ENCODE measurements around the gene APH1B.

DNA sequence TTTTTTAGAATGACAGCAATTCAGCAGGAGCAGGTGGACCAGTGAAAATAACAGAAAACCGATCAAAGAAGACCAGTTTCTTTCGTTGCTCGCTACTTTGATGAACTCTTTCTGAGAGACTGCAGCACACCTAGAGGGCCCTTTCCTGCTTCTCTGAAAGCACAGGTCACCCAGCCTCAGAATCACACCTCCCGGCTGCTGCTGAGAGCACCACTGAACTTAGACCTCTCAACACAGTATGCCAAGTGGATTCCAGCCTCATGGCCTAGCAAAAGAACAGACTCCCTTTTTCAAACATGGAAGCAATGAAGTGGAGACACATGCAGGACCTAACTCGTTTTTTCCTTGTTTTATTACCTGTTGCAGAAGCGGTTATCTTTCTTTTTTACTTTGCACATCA, 13.9 kb upstream of the APH1B start:
- TF ChIP-seq ZNF571 (tag by site-specific recombination; IDR thresholded peaks at IDR 0.05) (no peak), ZNF24 (tag by site-specific recombination; IDR thresholded peaks at IDR 0.05) (no peak), TRIM28 (IDR thresholded peaks at IDR 0.05; ENCODE audit: borderline replicate concordance, low read length) (no peak), ZNF138 (tag by site-specific recombination; IDR thresholded peaks at IDR 0.05; ENCODE audit: borderline replicate concordance) (no peak), ZNF768 (tag by site-specific recombination; IDR thresholded peaks at IDR 0.05) (no peak), ZNF121 (tag by site-specific recombination; IDR thresholded peaks at IDR 0.05) (no peak), ZNF2 (tag by site-specific recombination; IDR thresholded peaks at IDR 0.05) (no peak), MZF1 (tag by site-specific recombination; IDR thresholded peaks at IDR 0.05; ENCODE audit: borderline replicate concordance) (no peak)
- TF ChIP-seq, protein P1, sequence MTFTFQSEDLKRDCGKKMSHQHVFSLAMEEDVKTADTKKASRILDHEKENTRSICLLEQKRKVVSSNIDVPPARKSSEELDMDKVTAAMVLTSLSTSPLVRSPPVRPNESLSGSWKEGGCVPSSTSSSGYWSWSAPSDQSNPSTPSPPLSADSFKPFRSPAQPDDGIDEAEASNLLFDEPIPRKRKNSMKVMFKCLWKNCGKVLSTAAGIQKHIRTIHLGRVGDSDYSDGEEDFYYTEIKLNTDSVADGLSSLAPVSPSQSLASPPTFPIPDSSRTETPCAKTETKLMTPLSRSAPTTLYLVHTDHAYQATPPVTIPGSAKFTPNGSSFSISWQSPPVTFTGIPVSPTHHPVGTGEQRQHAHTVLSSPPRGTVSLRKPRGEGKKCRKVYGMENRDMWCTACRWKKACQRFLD (tag by site-specific recombination; IDR thresholded peaks at IDR 0.05): no peak
- TF ChIP-seq, protein P2, sequence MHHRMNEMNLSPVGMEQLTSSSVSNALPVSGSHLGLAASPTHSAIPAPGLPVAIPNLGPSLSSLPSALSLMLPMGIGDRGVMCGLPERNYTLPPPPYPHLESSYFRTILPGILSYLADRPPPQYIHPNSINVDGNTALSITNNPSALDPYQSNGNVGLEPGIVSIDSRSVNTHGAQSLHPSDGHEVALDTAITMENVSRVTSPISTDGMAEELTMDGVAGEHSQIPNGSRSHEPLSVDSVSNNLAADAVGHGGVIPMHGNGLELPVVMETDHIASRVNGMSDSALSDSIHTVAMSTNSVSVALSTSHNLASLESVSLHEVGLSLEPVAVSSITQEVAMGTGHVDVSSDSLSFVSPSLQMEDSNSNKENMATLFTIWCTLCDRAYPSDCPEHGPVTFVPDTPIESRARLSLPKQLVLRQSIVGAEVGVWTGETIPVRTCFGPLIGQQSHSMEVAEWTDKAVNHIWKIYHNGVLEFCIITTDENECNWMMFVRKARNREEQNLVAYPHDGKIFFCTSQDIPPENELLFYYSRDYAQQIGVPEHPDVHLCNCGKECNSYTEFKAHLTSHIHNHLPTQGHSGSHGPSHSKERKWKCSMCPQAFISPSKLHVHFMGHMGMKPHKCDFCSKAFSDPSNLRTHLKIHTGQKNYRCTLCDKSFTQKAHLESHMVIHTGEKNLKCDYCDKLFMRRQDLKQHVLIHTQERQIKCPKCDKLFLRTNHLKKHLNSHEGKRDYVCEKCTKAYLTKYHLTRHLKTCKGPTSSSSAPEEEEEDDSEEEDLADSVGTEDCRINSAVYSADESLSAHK (tag by site-specific recombination; IDR thresholded peaks at IDR 0.05): no peak
- TF ChIP-seq, protein P3, sequence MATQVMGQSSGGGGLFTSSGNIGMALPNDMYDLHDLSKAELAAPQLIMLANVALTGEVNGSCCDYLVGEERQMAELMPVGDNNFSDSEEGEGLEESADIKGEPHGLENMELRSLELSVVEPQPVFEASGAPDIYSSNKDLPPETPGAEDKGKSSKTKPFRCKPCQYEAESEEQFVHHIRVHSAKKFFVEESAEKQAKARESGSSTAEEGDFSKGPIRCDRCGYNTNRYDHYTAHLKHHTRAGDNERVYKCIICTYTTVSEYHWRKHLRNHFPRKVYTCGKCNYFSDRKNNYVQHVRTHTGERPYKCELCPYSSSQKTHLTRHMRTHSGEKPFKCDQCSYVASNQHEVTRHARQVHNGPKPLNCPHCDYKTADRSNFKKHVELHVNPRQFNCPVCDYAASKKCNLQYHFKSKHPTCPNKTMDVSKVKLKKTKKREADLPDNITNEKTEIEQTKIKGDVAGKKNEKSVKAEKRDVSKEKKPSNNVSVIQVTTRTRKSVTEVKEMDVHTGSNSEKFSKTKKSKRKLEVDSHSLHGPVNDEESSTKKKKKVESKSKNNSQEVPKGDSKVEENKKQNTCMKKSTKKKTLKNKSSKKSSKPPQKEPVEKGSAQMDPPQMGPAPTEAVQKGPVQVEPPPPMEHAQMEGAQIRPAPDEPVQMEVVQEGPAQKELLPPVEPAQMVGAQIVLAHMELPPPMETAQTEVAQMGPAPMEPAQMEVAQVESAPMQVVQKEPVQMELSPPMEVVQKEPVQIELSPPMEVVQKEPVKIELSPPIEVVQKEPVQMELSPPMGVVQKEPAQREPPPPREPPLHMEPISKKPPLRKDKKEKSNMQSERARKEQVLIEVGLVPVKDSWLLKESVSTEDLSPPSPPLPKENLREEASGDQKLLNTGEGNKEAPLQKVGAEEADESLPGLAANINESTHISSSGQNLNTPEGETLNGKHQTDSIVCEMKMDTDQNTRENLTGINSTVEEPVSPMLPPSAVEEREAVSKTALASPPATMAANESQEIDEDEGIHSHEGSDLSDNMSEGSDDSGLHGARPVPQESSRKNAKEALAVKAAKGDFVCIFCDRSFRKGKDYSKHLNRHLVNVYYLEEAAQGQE (tag by site-specific recombination; IDR thresholded peaks at IDR 0.05): no peak
- TF ChIP-seq, protein P4, sequence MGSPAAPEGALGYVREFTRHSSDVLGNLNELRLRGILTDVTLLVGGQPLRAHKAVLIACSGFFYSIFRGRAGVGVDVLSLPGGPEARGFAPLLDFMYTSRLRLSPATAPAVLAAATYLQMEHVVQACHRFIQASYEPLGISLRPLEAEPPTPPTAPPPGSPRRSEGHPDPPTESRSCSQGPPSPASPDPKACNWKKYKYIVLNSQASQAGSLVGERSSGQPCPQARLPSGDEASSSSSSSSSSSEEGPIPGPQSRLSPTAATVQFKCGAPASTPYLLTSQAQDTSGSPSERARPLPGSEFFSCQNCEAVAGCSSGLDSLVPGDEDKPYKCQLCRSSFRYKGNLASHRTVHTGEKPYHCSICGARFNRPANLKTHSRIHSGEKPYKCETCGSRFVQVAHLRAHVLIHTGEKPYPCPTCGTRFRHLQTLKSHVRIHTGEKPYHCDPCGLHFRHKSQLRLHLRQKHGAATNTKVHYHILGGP (tag by site-specific recombination; IDR thresholded peaks at IDR 0.05): no peak
- TF ChIP-seq, protein P5, sequence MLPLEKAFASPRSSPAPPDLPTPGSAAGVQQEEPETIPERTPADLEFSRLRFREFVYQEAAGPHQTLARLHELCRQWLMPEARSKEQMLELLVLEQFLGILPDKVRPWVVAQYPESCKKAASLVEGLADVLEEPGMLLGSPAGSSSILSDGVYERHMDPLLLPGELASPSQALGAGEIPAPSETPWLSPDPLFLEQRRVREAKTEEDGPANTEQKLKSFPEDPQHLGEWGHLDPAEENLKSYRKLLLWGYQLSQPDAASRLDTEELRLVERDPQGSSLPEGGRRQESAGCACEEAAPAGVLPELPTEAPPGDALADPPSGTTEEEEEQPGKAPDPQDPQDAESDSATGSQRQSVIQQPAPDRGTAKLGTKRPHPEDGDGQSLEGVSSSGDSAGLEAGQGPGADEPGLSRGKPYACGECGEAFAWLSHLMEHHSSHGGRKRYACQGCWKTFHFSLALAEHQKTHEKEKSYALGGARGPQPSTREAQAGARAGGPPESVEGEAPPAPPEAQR (tag by site-specific recombination; IDR thresholded peaks at IDR 0.05): no peak
- TF ChIP-seq, protein P6, sequence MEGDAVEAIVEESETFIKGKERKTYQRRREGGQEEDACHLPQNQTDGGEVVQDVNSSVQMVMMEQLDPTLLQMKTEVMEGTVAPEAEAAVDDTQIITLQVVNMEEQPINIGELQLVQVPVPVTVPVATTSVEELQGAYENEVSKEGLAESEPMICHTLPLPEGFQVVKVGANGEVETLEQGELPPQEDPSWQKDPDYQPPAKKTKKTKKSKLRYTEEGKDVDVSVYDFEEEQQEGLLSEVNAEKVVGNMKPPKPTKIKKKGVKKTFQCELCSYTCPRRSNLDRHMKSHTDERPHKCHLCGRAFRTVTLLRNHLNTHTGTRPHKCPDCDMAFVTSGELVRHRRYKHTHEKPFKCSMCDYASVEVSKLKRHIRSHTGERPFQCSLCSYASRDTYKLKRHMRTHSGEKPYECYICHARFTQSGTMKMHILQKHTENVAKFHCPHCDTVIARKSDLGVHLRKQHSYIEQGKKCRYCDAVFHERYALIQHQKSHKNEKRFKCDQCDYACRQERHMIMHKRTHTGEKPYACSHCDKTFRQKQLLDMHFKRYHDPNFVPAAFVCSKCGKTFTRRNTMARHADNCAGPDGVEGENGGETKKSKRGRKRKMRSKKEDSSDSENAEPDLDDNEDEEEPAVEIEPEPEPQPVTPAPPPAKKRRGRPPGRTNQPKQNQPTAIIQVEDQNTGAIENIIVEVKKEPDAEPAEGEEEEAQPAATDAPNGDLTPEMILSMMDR (tag by site-specific recombination; IDR thresholded peaks at IDR 0.05): no peak
